Fibroblast of skin of scalp (primary cell): Measurements from ENCODE around the gene PSMC3.
A peak's percentile ranks its signal among the peaks of the same experiment; 100 is the strongest.

ENCODE experiments used
- DNase-seq: peaks from one replicate; pipeline ENCODE4 v3.0.0-alpha.2; 2013

The PSMC3 gene

DNA sequence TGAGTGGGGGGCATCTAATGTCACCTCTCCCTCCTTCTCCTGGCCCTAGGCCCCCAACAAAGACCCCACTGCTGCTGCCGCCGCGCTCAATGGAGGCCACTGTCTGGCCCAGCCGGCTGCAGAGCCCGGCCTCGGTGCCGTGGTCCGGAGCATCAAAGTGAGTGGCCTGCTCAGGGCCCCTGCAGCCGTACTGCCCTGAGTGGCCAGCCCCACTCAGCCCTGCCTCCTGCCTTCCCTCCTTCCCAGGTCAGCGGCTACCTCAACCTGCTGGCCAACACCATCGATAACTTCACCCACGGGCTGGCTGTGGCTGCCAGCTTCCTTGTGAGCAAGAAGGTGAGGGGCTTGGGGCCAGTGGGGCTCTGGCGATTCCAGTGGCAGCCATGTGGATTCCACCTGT, 12.9 kb downstream of the PSMC3 start:
- no peak for DNase-seq

- DNase-seq, result peak; percentile 44
Measured at GRCh38 chr11:47411884-47412746, 14.1 kb downstream of the PSMC3 start.

DNA sequence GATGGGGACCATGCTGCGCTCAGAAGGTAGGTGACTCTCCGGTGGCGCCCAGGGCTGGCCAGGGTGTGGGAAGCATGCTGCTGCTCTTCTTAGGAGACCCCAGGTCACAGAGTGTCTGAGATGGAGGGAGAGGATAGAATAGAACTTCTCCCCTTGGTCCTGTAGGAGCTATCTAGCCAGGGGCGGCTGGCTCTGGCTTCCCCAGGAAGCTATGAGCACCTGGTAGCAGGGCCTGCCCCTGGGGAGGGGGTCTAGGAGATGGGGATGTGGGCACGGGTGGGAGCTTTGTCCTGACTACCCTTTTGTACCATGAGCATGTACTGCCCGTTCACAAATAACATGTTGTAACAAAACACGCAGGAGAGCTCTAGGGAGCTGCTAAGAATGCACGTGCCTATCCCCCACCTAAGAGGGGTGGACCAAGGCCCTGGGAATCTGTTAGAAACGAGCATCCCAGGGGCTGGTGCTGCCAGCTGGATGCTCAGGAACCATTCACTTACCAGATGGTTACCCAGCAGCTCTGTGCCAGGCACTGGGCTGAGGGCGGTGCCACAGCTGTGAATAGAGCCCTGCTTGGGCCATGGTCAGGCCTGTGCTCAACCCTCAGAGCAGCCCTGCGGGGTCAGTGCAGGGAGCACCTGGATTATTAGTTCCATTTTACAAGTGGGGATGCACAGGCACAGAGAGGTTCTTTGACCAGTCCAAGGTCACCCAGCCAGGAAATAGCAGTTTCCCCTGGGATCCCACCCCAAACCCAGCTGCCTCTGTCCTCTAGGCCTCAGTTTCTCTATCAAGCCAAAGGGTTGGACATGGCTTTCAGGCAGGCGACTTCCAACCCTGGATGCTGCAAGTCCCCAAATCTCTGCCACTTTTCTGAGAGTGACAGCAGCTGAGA, 15.6 kb downstream of the PSMC3 start:
- no peak for DNase-seq

- no peak for DNase-seq
Measured at GRCh38 chr11:47409440-47410369, 16.5 kb downstream of the PSMC3 start.

DNA sequence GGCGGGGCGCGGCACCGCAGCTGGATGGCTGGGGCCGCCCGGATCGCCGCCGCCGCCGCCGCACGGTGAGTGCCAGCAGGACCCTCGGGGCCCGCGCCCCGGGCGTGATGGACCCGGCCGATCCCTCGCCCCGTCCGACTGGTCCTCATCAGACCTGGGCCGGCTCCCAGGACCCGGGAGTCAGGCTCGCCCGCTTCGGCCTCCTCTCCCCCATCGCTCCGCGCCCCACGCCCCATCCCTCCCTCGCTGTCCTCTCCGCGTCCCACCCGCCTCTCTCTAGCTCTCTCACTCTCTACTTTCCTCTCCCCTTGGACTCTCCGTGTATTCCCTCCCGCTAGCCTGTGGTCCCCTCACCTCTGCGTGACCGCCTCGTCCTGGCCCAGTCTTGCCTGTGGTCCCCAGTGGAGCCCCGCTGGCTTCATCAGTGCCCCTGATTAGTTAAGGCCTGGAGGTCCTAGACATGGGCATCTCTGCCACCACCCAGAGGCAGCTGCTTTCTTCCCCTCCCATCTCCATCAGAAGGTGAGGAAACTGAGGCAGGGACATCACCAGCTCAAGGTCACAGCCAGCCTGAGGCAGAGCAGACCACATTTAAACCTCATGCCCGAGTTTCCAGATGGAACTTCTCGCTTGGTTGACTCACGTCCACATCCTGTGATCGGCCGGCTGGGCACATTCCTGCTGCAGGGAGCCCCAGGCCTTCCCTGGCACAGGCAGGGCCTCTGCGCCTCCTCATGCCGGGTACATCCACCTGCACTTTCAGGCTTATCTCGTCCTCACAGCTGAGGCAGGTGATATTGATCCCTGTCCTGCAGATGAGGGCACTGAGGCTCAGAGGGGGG, 17.4 kb downstream of the PSMC3 start:
- peak; percentile 74 for DNase-seq

GRCh38 chr11:47407746-47408590, 18.3 kb downstream of the PSMC3 start, which contains the start of gene SLC39A13:
TSS of gene SLC39A13 (plus strand) at chr11:47408590. CDS start at chr11:47410095, 1,505 bp downstream.
- DNase-seq, result peak; percentile 97

DNA sequence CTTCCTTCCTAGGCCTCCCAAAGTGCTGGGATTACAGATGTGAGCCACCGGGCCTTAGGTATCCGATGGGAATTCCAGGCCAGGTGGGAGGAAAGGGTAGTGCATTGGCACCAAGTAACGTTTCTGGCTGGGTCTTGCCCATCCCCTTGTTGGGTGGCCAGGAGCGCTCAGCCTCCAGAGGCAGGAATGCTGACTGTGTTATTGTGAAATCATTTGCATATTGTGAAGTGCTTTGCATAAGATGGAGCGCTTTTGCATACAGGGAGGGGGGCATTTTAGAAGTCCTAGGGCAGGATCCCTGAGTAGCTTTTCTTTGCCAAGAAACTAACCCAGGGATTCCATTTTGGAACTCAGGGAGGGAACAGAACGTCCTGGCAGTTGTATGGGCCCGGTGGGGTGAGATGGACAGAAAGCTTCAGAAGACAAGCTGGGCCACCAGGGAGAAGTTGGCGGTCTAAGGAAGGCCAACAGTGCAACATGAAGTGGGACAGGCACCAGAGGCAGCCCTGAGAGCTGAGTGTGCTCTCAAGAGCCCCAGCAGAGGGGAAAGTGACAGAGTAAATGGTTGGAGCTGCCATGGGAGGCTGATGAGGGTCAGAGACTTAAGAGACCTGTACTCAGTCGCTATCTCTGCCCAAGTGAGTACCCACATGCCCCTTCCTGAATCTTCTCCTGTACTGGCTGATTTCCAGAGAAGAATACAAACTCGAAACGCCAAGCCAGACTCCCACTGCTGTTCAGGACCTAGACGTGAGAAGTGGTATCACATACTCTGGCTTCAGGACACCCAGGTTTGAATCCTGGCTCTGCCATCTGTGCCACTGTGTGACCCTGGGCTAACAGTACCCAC, 19.1 kb downstream of the PSMC3 start:
- DNase-seq, result no peak

DNA sequence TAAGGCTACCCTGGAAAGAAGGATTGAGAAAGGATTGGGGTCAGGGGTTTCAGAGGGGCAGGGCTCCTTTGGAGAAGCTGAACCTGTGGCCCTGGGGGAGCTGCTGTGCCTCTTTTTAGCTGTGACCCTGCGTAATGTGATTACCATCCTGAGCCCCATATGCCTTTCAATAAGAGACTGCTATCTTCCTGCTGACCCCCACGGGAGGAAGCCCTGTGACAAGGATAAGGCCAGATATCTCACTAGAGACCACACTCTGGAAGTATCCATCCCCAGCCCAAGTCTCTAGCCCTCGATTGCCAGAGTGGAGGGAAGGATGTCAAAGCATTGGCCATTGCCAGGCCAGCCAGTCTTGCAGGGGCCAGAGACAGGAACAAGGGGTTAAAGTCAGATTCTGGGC, 22.7 kb downstream of the PSMC3 start:
- DNase-seq, result no peak

DNA sequence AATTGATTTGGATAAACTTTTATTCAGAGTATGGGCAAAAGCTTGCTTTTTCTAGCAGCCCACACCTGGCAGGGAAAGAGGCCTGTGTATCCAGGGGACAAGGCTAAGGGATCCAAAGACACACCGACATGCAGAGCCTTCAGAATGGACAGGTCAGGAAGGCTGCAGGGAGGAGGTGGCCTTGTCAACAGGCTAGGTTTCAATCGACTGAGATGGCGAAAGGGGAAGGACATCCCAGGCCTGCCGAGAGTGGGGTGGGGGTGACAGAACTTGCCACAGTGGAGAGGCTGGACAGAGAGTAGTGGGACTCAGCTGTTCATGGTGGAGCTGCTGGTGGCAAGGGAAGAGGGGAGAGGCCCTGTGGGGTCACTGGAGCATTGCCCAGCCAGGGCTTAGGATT, 23.1 kb downstream of the PSMC3 start:
- no peak for DNase-seq

- no peak for DNase-seq
Measured at GRCh38 chr11:47400768-47401279, 25.4 kb downstream of the PSMC3 start.

DNA sequence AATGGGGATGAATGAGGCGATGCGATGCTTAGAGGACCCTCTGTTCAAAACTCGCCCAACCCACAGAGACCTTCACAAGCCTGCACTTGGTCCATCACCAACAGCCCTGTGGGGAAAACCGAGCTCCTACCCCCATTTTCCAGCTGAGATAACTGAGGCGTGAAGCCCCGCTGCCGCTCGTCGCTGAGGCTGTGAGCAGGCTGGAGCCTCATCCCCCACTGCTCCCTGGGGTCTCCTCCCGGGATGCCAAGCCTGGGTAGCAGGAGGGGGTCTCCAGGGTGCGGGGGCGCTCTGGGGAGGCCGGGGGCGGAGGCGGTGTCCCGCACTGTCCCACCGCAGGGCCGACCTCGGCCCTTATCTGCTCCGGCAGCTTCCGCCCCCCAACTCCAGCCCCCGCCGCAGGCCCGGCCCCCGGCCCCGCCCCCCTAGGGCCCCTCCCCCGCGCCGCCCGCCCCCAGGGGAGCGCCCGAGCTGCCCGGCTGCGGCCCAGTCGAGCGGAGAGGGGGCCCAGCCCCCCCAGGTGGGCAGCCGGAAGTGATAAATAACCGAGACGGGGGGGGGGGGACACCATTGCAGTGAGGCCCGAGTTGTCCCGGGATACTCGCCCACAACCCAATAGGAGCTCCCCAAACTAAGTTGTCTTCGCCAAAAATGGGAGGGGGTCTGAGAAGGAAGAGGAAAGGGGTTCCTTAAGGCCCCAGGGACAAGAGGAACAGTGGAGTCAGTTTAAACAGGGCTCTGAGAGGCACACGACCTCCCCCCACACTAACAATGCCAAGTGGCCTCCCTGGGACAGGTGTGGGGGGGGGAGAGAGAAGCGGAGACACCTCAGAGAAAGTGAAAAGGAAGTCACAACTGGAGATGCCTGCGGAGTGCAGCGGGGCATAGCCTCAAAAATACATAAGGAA, 26.1 kb downstream of the PSMC3 start:
- DNase-seq, result no peak

GRCh38 chr11:47398551-47398950, 27.7 kb downstream of the PSMC3 start:
- no peak for DNase-seq

GRCh38 chr11:47398011-47398410, 28.2 kb downstream of the PSMC3 start:
- DNase-seq, result no peak

DNA sequence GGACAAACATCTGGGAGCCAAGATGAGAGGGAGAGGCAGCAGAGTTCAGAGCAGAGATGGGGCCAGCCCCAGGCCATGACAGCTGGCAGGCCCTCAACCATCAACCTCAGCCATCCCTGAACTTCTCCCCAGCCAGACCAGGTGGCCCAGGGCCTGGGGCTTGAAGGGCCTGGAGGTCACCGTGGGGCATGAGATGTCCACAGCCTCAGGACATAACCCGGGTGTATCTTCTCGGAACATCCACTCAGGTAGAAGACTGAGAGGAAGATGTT, 30.3 kb downstream of the PSMC3 start:
- no peak for DNase-seq

DNA sequence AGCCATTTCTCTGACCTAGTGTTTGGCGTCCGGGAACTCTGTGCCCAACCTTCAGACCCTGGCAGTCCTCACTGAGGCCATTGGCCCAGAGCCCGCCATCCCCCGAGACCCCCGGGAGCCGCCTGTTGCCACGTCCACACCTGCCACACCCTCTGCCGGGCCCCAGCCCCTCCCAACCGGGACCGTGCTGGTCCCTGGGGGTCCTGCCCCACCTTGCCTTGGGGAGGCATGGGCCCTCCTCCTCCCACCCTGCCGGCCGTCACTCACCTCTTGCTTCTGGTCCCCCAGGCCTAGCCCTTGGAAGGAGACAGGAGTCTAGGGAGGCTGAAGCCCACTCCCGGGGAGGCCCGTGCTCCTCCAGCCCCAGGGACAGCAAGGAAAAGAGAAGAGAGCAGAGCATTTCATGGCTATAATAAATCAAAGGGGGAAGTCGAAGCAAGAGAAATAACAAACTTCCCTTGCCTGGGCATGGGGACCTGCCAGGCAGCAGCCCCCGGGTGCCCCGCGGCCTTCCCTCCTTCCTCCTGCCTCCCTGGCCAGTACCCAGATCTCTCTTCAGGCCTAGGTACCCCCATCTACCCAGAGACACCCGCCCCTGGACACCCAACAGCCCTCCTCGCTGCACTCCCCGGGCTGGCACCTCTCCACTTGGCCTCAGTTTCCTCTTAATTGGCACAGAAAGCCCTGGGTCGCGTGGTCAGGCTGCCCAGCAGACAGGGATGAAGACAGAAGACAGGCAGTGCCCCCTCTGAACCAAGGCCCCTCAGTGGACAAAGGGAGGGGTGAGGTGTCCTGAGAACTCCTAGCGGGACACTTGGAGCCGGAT, 30.8 kb downstream of the PSMC3 start:
- no peak for DNase-seq

DNA sequence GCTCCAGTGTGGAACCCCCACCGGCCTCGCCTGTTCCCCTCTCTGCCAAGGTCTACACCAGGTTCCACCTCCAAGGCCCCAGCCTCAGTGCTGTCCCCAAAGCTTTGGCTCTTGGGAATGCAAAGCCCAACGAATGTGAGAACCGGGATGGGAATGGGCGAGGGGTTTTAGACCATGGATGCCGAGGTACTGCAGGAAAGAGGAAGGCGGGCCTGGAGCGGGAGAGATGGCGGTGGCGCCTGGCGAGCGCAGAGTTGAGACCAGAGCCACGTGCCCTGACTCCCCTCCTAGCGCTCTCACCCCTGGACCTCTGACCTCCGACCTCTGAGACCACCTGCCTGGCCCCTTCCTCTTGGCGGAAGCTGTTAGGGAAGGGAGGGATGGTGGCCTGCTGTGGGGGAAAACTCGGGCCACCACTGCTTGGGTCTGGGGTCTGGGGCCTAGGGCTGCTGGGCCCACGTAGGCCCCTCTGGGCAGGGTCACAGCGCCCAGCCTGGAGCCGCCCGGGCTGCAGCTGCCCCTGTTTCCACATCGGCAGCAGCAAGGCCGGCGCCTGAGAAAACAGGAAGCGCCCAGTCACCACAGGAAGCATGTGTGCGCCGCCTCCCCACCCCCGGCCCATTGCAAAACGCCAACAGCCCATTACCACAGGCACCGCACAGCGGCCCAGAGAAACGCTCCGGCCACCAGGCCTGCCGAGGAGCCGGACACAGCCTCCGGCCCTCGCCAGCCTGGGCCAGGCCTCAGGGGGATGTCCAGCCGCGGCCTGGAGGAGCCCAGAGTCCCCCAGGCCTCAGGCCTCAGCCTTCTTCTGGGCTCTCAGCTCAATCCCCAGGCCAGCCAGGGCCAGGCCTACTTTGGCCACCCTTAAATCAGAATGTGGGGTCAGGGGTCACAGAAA, 31.7 kb downstream of the PSMC3 start:
- no peak for DNase-seq

GRCh38 chr11:47394050-47394321, 32.3 kb downstream of the PSMC3 start:
- DNase-seq, result no peak
